Peyer's patch (tissue), 4 donors: ENCODE data around the gene ATP4A.

ENCODE experiments used
- POLR2A ChIP-seq, 2 donors: fragments of 450-650 bp; IDR thresholded peaks; one replicate each; pipeline ENCODE4 v1.5.1; 2017; ENCODE audit warnings: antibody characterized with exemption in 2 of 2, mild to moderate bottlenecking in 2 of 2, moderate library complexity in 2 of 2
- TF ChIP-seq, protein P1 (sequence below), 6 experiments: fragments of 450-650 bp in 4 of 6; fragments of 200-600 bp in 2 of 6; sonication (generic) in 1 of 6; IDR thresholded peaks; one replicate each; pipeline ENCODE4 v1.5.1; 2017 to 2019; ENCODE audit warnings: antibody characterized with exemption in 6 of 6, mild to moderate bottlenecking in 3 of 6, moderate library complexity in 1 of 6

DNA sequence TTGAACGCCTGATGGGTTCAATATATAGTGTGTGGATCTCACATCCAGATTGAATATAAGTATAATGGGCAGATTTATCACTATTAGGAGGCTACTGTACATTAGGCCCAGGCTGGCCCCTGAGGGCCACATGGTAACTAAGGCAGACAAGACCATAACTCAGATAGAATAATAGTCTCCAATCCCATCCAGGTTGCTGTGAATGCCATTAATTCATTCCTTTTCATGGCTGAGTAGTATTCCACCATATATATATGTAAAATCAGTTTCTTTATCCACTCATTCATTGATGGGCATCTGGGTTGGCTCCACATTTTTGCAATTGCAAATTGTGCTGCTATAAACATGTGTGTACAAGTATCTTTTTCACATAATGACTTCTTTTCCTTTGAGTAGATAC is 14.5 kb upstream of the ATP4A start:
- TF ChIP-seq, protein P1, sequence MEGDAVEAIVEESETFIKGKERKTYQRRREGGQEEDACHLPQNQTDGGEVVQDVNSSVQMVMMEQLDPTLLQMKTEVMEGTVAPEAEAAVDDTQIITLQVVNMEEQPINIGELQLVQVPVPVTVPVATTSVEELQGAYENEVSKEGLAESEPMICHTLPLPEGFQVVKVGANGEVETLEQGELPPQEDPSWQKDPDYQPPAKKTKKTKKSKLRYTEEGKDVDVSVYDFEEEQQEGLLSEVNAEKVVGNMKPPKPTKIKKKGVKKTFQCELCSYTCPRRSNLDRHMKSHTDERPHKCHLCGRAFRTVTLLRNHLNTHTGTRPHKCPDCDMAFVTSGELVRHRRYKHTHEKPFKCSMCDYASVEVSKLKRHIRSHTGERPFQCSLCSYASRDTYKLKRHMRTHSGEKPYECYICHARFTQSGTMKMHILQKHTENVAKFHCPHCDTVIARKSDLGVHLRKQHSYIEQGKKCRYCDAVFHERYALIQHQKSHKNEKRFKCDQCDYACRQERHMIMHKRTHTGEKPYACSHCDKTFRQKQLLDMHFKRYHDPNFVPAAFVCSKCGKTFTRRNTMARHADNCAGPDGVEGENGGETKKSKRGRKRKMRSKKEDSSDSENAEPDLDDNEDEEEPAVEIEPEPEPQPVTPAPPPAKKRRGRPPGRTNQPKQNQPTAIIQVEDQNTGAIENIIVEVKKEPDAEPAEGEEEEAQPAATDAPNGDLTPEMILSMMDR (IDR thresholded peaks at IDR 0.05), result no peak
- no peak for TF ChIP-seq POLR2A (IDR thresholded peaks at IDR 0.05)
